ENCODE results near the gene RBMS2.
A peak's percentile ranks its signal among the peaks of the same experiment; 100 is the strongest.
"Not testable (repeated sequence)": the region's sequence is repeated elsewhere in the genome, so short reads cannot be mapped to it uniquely, and the experiment has no call there.

The RBMS2 gene

GRCh38 chr12:56572288-56572687, 50.7 kb downstream of the RBMS2 start:
- ChIA-PET CTCF (interaction anchor here (0.7 to 3.9 kb wide), 3 partner anchors 37 to 1527 kb away, joined by 3 to 57 read pairs (median 4); no protein-coding TSS in a partner anchor), POLR2A (no interaction called here)
- Histone ChIP-seq H3K9me3 (ENCODE audit: control insufficient read depth, insufficient read depth, low read depth, low read length) (no peaks in the 10 kb centered on the region), H3K4me1 (ENCODE audit: control insufficient read depth, insufficient read depth, low read length) (no peaks in the 10 kb centered on the region), H3K36me3 (ENCODE audit: control insufficient read depth in 2 of 2, insufficient read depth in 1 of 2, low read length in 2 of 2) (peaks cover 0 to 20% of the 10 kb centered on the region in 2 experiments; a peak in 2 of 3 replicates), H3K27ac (ENCODE audit: extremely low read depth, low read depth, low read length) (no peak overlapping the region), H3K4me3 (ENCODE audit: low read depth, low read length) (no peak overlapping the region)
- TF ChIP-seq ZNF121 (tag by site-specific recombination; IDR thresholded peaks at IDR 0.05) = peak; percentile 40; the same call in 1 of the 2 replicates
- TF ChIP-seq PRDM1 (tag by site-specific recombination; IDR thresholded peaks at IDR 0.05) = no peak
- peak; percentile 22; the same call in 1 of the 2 replicates for TF ChIP-seq ZBTB17 (tag by site-specific recombination; IDR thresholded peaks at IDR 0.05)

- no peaks in the 10 kb centered on the region for H3K9me3 ChIP-seq (ENCODE audit: control insufficient read depth, insufficient read depth, low read depth, low read length)
- ChIA-PET CTCF (interaction anchor here (1.0 to 3.9 kb wide), 11 partner anchors 16 to 84 kb away, joined by 3 to 57 read pairs (median 6); partner anchors contain the start of gene RBMS2), POLR2A (no interaction called here)
- H3K27ac ChIP-seq (ENCODE audit: extremely low read depth, low read depth, low read length) = no peak overlapping the region
- TF ChIP-seq ZNF26 (tag by site-specific recombination; IDR thresholded peaks at IDR 0.05) (no peak), ZBTB1 (tag by site-specific recombination; IDR thresholded peaks at IDR 0.05) (no peak), KLF16 (tag by site-specific recombination; IDR thresholded peaks at IDR 0.05) (no peak), ZNF174 (tag by site-specific recombination; IDR thresholded peaks at IDR 0.05) (no peak), ZNF324 (tag by site-specific recombination; IDR thresholded peaks at IDR 0.05) (no peak), ZNF501 (tag by site-specific recombination; IDR thresholded peaks at IDR 0.05) (no peak), ZNF624 (tag by site-specific recombination; IDR thresholded peaks at IDR 0.05) (no peak), ZNF19 (tag by site-specific recombination; IDR thresholded peaks at IDR 0.05; ENCODE audit: low read depth) (no peak), ZNF623 (tag by site-specific recombination; IDR thresholded peaks at IDR 0.05) (no peak), HOXA7 (CRISPR knock-in tag; IDR thresholded peaks at IDR 0.05; ENCODE audit: borderline replicate concordance) (no peak)
- no peak overlapping the region for H3K4me3 ChIP-seq (ENCODE audit: low read depth, low read length)
- peaks cover 0 to 16% of the 10 kb centered on the region in 2 experiments; a peak in 2 of 3 replicates for H3K36me3 ChIP-seq (ENCODE audit: control insufficient read depth in 2 of 2, insufficient read depth in 1 of 2, low read length in 2 of 2)
- H3K4me1 ChIP-seq (ENCODE audit: control insufficient read depth, insufficient read depth, low read length) = no peaks in the 10 kb centered on the region
These were observed 52.6 kb downstream of the RBMS2 start for GRCh38 chr12:56574210-56574609.

- H3K9me3 ChIP-seq (ENCODE audit: control insufficient read depth, insufficient read depth, low read depth, low read length); H3K27ac ChIP-seq (ENCODE audit: extremely low read depth, low read depth, low read length); H3K4me1 ChIP-seq (ENCODE audit: control insufficient read depth, insufficient read depth, low read length); H3K4me3 ChIP-seq (ENCODE audit: low read depth, low read length); POLR2A ChIA-PET: not testable (repeated sequence)
- H3K36me3 ChIP-seq (ENCODE audit: control insufficient read depth in 2 of 2, insufficient read depth in 1 of 2, low read length in 2 of 2) = peaks cover 4 to 21% of the 10 kb centered on the region in 2 experiments
- CTCF ChIA-PET = interaction anchor here (0.5 to 2.1 kb wide), 5 partner anchors 9 to 459 kb away, joined by 3 to 20 read pairs (median 6); no protein-coding TSS in a partner anchor
These were observed 55.6 kb downstream of the RBMS2 start for GRCh38 chr12:56577248-56577647.

GRCh38 chr12:56578983-56579546, 57.4 kb downstream of the RBMS2 start:
- Histone ChIP-seq H3K9me3 (ENCODE audit: control insufficient read depth, insufficient read depth, low read depth, low read length) (no peaks in the 10 kb centered on the region), H3K27ac (ENCODE audit: extremely low read depth, low read depth, low read length) (no peak overlapping the region), H3K4me3 (ENCODE audit: low read depth, low read length) (no peak overlapping the region), H3K4me1 (ENCODE audit: control insufficient read depth, insufficient read depth, low read length) (no peaks in the 10 kb centered on the region), H3K36me3 (ENCODE audit: control insufficient read depth in 2 of 2, insufficient read depth in 1 of 2, low read length in 2 of 2) (peaks cover 4 to 15% of the 10 kb centered on the region in 2 experiments)
- ChIA-PET CTCF (interaction anchor here (0.6 to 2.6 kb wide), 4 partner anchors 10 to 65 kb away, joined by 3 to 9 read pairs (median 4); no protein-coding TSS in a partner anchor), POLR2A (no interaction called here)
- TF ChIP-seq ATF2 (tag by site-specific recombination; IDR thresholded peaks at IDR 0.05; ENCODE audit: low read depth) (no peak), ZNF658 (tag by site-specific recombination; IDR thresholded peaks at IDR 0.05) (no peak)

Measured in HEK293 (cell line).